NCI-H446 treated with DMSO at 0.1 percent for 48 hours (cell line): ENCODE data around the gene RSU1.

Experiments
- DNase-seq: peaks from one replicate; lab custom pipeline; 2025; lab: John Stamatoyannopoulos, UW

Gene RSU1

GRCh38 chr10:16674147-16674703 is 143.0 kb downstream of the RSU1 start:
- DNase-seq = no peak

- no peak for DNase-seq
Measured at GRCh38 chr10:16673443-16673842, 143.8 kb downstream of the RSU1 start.

DNA sequence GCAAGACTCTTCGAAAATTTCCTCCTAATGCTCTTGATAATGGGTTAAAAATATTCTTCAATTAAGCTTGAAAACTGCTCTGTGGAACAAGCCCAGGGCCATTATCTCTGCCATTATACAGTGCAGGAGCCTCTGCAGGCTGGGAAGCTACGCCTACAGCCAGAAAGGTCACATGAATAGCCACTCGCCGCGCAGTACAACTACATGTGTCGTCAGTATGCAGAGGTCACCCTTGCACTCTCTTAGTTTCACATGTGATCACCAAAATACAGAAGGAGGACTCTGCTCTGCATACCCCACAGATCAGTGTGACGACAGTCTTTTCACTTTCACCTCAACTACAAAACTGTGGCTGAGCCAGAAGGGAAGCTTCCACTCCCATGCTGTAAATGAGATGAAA is 153.8 kb downstream of the RSU1 start:
- DNase-seq = no peak

DNA sequence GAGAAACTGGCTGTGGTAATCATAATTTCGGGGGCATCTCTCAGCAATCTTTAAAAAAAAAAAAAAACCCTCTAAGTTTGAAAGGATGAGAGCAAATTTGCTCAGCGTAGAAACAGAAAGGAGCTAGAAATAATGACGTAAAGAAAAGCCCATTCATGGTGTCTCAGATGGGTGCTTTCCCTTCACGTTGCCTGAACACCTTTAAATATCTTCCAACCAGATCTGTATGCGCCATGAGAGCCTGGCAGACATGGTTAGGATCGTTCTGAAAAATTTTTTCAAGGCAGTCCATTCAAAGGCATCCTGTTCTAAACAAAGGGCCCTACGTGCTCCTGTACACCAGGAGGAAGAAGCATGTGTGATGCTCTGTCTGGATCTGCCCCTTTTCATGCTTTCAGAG is 154.3 kb downstream of the RSU1 start:
- no peak for DNase-seq

DNA sequence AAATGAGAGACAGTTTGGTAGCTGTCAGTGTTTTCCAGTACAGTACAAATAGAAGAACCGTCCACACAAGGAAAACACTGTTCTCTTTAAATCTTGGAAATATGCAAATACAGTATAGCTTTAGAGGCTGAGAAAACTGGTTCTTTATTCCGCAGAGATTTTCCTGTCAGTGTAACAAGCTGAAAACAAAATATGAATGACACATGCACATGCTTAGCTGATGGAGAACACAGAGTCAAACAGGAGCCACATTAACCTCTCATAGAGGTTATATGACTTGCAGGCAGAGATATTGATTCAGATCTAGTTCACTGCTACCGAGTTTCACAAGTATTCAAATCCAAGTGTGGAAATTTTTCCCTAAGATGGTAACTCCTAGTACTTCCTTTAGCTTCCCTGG is 160.3 kb downstream of the RSU1 start:
- DNase-seq = no peak

DNA sequence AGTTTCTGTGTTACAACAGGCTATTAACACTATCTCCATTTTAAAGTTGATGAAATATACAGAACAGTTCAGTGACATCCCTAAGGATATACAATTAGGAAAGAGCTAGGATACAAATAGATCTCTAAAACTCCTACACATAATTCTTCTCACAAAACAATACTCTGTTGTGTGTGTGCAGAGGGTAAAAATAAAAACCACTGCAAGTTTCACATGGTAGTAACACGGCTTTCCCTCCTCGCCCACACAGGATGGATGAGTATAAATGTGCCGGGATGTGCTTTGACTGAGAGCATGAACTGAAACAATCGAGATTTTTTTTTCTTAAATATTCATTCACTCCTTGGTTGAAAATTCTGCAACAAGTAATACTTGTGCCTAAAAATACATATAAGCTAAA is 164.0 kb downstream of the RSU1 start:
- no peak for DNase-seq

DNA sequence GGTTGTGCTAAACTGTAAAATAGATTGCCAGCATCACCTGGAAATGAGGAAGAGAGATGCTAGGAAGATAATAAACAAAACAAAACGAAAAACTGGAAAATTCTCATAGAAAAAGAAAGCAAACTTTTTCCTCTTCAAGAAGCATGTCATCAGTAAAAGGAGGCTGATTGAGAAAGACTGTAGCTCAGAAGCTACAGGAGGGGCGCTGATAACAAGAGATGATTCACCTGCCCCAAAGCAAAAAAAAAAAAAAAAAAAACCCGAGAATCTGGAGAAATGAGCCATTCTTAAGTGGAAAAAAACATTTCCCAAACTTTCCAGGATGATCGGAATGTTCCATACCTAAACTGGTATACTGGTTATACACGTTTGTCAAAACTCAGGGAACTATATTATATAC is 165.1 kb downstream of the RSU1 start:
- no peak for DNase-seq

GRCh38 chr10:16649757-16650156 is 167.5 kb downstream of the RSU1 start:
- no peak for DNase-seq

DNA sequence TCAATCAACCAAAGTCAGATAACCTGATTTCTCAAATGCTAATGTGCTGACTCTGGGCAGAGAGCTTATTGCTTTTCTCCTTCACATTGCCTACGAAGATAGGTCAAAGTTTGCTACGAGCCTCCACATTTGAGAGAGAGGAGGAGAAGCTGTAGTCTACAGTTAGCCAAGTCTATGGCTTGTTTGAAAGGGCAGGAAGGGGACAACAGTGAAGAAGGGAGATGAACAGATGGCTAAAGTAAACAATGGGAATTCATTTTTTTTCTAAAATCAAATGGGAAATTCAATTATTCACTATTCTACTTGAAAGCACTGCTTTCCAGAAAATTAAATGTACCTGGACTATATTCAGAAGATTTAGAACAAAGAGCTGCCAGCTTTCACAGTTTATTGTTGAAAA is 168.9 kb downstream of the RSU1 start:
- DNase-seq = no peak

DNA sequence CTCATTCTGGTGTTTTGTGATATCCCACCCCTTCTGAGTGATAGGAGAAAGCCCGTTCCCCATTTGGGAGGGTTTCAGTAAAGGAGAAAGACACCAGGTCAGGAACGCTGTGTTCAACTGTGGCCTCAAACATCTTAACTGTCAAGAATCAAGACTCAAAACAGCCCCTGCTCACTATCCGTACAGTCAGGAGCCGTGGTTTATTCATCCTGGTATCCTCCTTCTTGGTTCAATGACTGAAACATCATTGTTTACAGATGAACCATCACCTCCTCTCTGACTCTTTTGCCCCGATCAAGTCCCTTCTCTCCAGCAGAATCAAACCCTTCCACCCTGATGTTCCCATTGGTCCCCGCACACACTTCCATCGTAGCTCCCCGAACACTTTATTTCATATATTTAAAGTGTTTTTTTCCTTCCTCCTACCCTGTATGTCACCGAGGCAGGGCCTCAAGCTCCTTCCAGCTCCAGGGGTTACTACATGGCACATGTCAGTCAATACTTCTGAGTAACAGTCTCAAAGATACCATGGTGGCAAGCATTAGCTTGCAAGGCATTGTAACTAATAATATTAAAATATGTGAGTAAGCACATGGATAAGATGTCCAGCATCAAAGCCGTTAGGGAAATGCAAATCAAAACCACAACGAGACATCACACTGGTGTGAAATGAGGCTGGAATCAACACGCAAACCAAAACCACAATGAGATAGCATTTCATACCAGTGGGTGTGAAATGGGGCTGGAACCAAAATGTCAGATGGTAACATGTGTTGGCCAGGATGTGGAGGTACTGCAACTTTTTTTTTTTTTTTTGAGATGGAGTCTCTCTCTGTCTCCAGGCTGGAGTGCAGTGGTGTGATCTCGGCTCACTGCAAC is 170.8 kb downstream of the RSU1 start:
- no peak for DNase-seq

- no peak for DNase-seq
Measured at GRCh38 chr10:16644146-16644545, 173.1 kb downstream of the RSU1 start.

- DNase-seq = no peak
Measured at GRCh38 chr10:16643502-16643901, 173.7 kb downstream of the RSU1 start.

GRCh38 chr10:16640153-16640552 is 177.1 kb downstream of the RSU1 start:
- no peak for DNase-seq

DNA sequence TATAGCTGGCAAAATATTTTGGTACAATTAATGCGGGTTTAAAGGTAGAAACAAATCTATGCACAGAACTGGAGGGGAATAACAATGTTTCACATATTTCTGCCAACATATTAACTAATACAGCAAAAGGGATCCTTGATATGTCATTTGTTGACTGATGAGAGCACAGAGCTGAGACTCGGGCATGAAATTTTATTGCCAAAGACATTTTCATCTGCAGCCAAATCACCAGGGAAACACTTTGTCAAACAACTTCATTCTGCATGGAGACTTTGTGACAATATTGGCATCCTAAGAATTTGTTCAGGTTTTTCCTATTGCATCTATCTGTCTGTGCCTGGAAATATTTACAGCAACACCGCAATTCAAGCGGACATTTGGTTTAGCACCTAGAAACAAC is 177.8 kb downstream of the RSU1 start:
- no peak for DNase-seq

DNA sequence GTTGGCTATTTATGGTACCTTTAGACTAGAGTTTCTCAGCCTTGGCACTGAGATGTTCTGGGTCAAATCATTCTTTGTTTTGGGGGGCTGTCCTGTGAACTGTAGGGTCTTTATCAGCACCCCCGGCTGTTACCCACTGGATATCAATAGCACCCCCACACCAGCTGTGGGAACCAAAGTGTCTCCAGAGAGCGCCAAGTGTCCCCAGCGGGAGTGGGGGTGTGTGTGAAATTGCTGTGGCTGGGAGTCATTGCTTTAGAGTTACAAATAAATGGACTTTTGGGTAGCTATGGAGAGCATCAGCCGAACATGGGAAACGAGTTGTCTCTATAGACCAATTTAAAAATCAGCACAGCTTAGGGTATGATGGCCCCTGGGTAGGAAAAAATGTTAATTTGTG is 184.2 kb downstream of the RSU1 start:
- DNase-seq = no peak

DNA sequence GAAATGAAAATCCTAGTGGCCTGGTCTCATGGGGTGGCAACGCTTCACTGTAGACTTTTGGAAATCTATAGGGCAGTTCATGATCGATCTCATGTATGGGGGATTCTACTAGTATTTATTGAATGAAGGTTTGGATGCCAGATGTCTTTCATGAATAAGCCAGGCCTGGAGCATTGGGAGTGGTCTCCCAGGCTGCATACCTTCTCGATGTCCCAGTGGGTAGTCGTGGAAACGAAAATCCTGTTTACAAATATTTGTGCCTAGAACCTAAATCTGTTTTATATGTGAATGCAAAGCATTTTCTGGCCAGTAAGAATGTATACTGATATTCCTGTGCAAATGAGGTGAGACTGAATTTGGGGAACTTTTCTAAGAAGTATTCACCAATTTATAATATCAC is 190.5 kb downstream of the RSU1 start:
- no peak for DNase-seq

- DNase-seq = no peak
Measured at GRCh38 chr10:16612981-16613355, 204.3 kb downstream of the RSU1 start.

DNA sequence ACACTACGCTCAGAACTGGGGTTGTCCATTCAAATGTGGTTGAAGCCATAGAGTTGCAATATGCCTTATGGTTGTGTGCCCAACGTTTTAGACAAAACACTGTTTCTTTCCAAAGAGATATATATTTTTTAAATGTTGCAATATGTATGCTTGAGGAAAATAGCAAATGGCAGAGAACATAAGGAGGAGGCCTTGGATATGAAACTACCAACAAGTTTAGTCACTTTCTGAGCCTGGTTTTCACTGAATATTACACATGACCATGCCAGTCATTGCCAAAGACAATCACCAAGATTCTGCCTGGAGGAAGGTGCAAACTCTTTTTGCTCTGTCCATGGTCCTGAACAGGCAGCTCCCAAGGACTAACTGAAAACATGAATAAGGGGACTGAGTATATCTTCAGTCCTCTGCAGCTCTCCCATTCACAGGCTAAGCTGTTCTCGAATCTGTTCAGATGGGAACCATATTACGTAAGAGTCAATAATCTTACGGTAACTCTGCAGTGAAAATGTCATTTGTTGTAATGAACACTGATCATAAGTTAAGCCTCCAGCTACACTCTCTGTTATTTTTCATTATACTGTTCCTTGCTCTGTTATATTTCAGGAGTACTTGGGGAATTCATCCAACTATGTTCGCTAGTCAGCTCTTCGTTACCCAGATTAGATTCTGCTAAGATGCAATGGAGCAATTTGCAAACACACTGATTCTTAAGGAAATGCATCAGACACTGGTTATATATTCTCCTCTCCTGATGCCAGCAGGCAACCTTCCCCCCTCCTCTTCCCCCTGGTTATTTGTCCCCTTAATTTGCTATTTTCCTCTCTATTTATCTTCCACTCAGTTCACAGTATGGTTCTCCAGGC is 204.9 kb downstream of the RSU1 start:
- DNase-seq = no peak

- DNase-seq = no peak
Measured at GRCh38 chr10:16611037-16611436, 206.2 kb downstream of the RSU1 start.

GRCh38 chr10:16609211-16609610 is 208.0 kb downstream of the RSU1 start:
- DNase-seq = no peak

GRCh38 chr10:16606923-16607322 is 210.3 kb downstream of the RSU1 start:
- no peak for DNase-seq

DNA sequence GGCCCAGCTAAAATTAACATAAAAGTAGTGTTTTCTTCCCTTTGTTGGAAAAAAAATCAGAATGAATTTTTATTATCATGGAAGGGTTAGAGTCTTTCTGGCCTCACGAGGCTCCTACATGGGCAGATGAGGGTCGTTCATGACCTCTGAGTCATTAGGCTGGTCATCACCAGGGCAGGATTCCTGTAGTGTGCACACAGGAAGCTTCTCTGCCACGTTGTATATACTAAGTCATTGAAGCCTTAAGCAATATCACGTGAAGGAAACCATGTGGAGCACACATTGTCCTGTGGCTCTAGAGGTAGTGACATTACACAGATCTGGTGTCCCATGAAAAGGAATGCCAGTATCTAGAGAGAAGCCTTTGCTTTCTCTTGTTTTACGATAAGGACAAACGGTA is 210.8 kb downstream of the RSU1 start:
- no peak for DNase-seq

GRCh38 chr10:16603308-16603707 is 213.9 kb downstream of the RSU1 start:
- DNase-seq = no peak
